Upper lobe of right lung (tissue), 1 donor: Measurements from ENCODE around the gene IL6ST. TPM values are rescaled to one million over a fixed set of nuclear protein-coding genes. Genes with fewer than 3 reads are reported as not detected.

Experiments used
- ATAC-seq: fragments of 200-7000 bp; cut with Tn5 transposase; one replicate; pipeline ENCODE4 v1.9.1; 2020; ENCODE audit warnings: mild to moderate bottlenecking, moderate library complexity
- DNase-seq: peaks from one replicate; pipeline ENCODE4 v3.0.0-alpha.2; 2020
- H3K27ac ChIP-seq: fragments of 200-600 bp; one replicate; pipeline ENCODE4 v1.8.0; 2022
- H3K27me3 ChIP-seq: fragments of 200-600 bp; one replicate; pipeline ENCODE4 v1.8.0; 2022; ENCODE audit warnings: mild to moderate bottlenecking
- H3K36me3 ChIP-seq: fragments of 200-600 bp; one replicate; pipeline ENCODE4 v1.8.0; 2022
- H3K4me1 ChIP-seq: fragments of 200-600 bp; one replicate; pipeline ENCODE4 v1.8.0; 2022
- H3K4me3 ChIP-seq: fragments of 200-600 bp; one replicate; pipeline ENCODE4 v1.8.0; 2022; ENCODE audit warnings: mild to moderate bottlenecking
- H3K9me3 ChIP-seq: fragments of 200-600 bp; one replicate; pipeline ENCODE4 v1.8.0; 2022
- CTCF ChIP-seq: fragments of 200-600 bp; IDR thresholded peaks from one replicate; pipeline ENCODE4 v1.8.0; 2022; ENCODE audit warnings: antibody characterized with exemption
- intact Hi-C: fragments of 100-400 bp; cut with DNase I; formaldehyde crosslinking; loops from one replicate; pipeline ENCODE4 v1.11.0; 2022
- total RNA-seq: library from RNA; stranded (reverse); fragmentation: NEBNext Ultra II Directional; extraction: Animal tissue kit (Norgen Biotek cat#: 25700); gene quantifications from one replicate; pipeline ENCODE4 v1.2.1, GENCODE V29; 2021
- donor health status: DM: no; HTN: yes; CAD: no; lungs with severe emphysema.

Gene IL6ST
- total RNA-seq, 1 donor from 2014 or later, result 435 TPM

GRCh38 chr5:55905251-55905650 is 89.5 kb downstream of the IL6ST start:
- ATAC-seq (no peak), DNase-seq (no peak)
- Histone ChIP-seq H3K9me3 (no peaks in the 10 kb centered on the region), H3K27ac (no peak overlapping the region), H3K36me3 (no peaks in the 10 kb centered on the region), H3K27me3 (no peaks in the 10 kb centered on the region), H3K4me3 (no peak overlapping the region), H3K4me1 (no peaks in the 10 kb centered on the region)
- no peak for TF ChIP-seq CTCF
- intact Hi-C loops, result no loop called here

GRCh38 chr5:55904152-55904551 is 90.6 kb downstream of the IL6ST start:
- DNase-seq, result no peak
- intact Hi-C loops, result no loop called here
- H3K36me3 ChIP-seq, result no peaks in the 10 kb centered on the region
- no peaks in the 10 kb centered on the region for H3K27me3 ChIP-seq
- no peak overlapping the region for H3K4me3 ChIP-seq
- no peak overlapping the region for H3K27ac ChIP-seq
- H3K4me1 ChIP-seq, result no peaks in the 10 kb centered on the region
- ATAC-seq, result peak; percentile 16
- no peak for TF ChIP-seq CTCF
- no peaks in the 10 kb centered on the region for H3K9me3 ChIP-seq

- H3K4me1 ChIP-seq, result no peaks in the 10 kb centered on the region
- no peaks in the 10 kb centered on the region for H3K27me3 ChIP-seq
- DNase-seq (no peak), ATAC-seq (peak; percentile 72)
- intact Hi-C loops, result no loop called here
- H3K9me3 ChIP-seq, result no peaks in the 10 kb centered on the region
- H3K4me3 ChIP-seq, result no peak overlapping the region
- H3K27ac ChIP-seq, result no peak overlapping the region
- TF ChIP-seq CTCF, result no peak
- H3K36me3 ChIP-seq, result no peaks in the 10 kb centered on the region
These were observed 91.6 kb downstream of the IL6ST start for GRCh38 chr5:55903121-55903701.

- TF ChIP-seq CTCF, result no peak
- H3K27me3 ChIP-seq, result no peaks in the 10 kb centered on the region
- H3K4me3 ChIP-seq, result no peak overlapping the region
- H3K9me3 ChIP-seq, result no peaks in the 10 kb centered on the region
- H3K4me1 ChIP-seq, result no peaks in the 10 kb centered on the region
- intact Hi-C loops, result no loop called here
- ATAC-seq (no peak), DNase-seq (no peak)
- no peaks in the 10 kb centered on the region for H3K36me3 ChIP-seq
- H3K27ac ChIP-seq, result no peak overlapping the region
These were observed 92.1 kb downstream of the IL6ST start for GRCh38 chr5:55902696-55903095.

GRCh38 chr5:55900776-55901175 is 94.0 kb downstream of the IL6ST start:
- TF ChIP-seq CTCF, result no peak
- intact Hi-C loops, result no loop called here
- ATAC-seq (no peak), DNase-seq (no peak)
- no peaks in the 10 kb centered on the region for H3K27me3 ChIP-seq
- no peaks in the 10 kb centered on the region for H3K9me3 ChIP-seq
- no peaks in the 10 kb centered on the region for H3K36me3 ChIP-seq
- no peak overlapping the region for H3K27ac ChIP-seq
- no peak overlapping the region for H3K4me3 ChIP-seq
- H3K4me1 ChIP-seq, result no peaks in the 10 kb centered on the region

- DNase-seq, result no peak
- H3K9me3 ChIP-seq, result no peaks in the 10 kb centered on the region
- TF ChIP-seq CTCF, result no peak
- intact Hi-C loops, result no loop called here
- no peak overlapping the region for H3K4me3 ChIP-seq
- no peak for ATAC-seq
- H3K27ac ChIP-seq, result no peak overlapping the region
- H3K36me3 ChIP-seq, result no peaks in the 10 kb centered on the region
- H3K27me3 ChIP-seq, result no peaks in the 10 kb centered on the region
- H3K4me1 ChIP-seq, result no peaks in the 10 kb centered on the region
These were observed 94.7 kb downstream of the IL6ST start for GRCh38 chr5:55900068-55900467.
